B cell (primary cell): ENCODE results near the gene NTSR2.

Experiments used
- CTCF ChIP-seq: fragments of 200-600 bp; IDR thresholded peaks from one replicate; pipeline ENCODE4 v1.8.0; 2022; ENCODE audit warnings: antibody characterized with exemption, mild to moderate bottlenecking
- EZH2 ChIP-seq: IDR thresholded peaks from 2 replicates; pipeline ENCODE4 v1.6.1; 2012; ENCODE audit warnings: borderline replicate concordance, low read depth, mild to moderate bottlenecking, moderate library complexity, low read length; ENCODE audit not compliant: insufficient read depth, poor library complexity, severe bottlenecking

GRCh38 chr2:11705063-11705462 lies 35.1 kb upstream of the NTSR2 start:
- TF ChIP-seq CTCF = no peak
- TF ChIP-seq EZH2 = no peak
